Measurements from ENCODE around the gene GUCD1.

GUCD1 gene

GRCh38 chr22:24523873-24524272 lies 31.1 kb downstream of the GUCD1 start:
- DNase-seq = no peak

- DNase-seq = peak; percentile 83 to 96
Measured at GRCh38 chr22:24521791-24522245, 33.1 kb downstream of the GUCD1 start.

DNA sequence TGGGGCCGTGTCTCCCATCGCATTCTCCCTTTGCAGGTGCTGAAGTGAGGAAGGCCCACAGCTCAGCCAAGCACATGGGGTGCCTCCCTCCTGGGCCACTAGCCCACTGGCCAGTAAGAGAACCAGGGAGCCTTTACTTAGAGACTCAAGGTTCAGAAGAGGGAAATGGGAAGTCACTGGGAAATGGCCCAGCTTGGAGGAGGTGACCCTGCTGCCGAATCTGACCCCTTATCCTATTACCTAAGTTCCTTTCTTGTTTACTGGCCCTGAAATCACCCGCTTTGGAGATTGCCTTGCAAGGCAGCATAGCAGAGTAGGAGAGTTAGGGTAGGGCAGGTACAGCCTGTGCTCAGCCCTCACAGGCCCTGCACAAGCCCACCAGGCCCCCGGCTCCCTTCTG lies 35.4 kb downstream of the GUCD1 start:
- no peak for DNase-seq

GRCh38 chr22:24518771-24519485 lies 36.0 kb downstream of the GUCD1 start:
- no peak for DNase-seq

GRCh38 chr22:24518228-24518627 lies 36.7 kb downstream of the GUCD1 start:
- DNase-seq = no peak

DNA sequence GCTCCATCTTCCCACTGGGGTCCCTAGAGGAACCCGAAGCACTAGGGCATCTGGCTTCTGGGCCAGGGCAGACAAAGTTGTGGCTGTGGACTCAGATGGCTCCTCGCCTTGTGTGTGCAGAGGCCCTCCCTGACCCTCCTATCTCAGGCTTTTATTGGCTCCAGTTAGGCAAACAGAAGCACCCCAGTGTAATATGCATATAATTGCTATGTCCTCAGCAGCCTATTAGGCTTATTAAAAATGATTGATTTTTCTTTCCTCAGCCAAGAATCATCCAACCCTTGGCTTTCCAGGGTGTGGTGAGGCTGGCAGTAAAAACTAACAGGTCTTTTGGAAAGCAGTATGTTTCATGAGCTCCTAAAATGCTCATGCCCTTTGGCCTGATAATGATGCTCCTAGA lies 37.5 kb downstream of the GUCD1 start:
- no peak for DNase-seq

- no peak for DNase-seq
Measured at GRCh38 chr22:24516301-24516737, 38.6 kb downstream of the GUCD1 start.

- no peak for DNase-seq
Measured at GRCh38 chr22:24515027-24515338, 40.0 kb downstream of the GUCD1 start.

DNA sequence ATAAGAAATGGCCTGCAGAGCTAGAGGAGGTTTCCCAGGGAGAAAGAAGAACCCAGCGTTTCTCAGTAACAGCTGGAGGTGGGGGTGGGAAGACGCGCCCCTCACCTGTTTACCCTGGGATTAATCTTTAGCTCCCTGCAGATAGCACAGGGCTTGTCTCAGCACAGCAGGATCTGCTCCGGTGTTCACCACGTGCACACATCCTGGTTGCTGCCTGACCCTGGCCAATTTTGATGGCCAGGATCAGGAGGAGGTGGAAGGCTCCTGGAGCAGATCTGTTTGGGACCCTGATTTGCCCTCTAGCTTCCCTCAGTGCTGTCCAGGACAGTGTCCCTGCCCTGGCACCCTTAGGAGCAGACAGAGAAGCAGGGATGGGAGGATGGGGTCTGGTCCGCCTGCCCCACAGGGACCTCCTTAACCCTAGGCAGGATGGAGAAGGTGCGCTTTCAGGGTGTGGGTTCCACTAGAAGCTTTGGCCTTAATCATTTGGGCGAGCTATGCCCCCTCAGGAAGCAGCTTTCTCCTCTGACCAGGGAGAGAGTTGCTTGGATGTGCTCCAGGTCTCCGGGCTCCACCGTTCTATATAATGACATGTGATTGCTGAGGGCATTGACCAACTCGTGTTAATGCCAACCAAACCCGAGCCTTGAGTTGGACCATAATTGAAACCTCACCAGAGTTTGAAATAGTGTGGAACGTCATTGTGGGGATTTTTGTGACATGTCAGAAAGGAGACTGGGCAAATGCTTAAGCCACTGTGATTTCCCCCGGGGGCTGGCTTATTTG lies 40.5 kb downstream of the GUCD1 start:
- peak; percentile 27 to 87 for DNase-seq

DNA sequence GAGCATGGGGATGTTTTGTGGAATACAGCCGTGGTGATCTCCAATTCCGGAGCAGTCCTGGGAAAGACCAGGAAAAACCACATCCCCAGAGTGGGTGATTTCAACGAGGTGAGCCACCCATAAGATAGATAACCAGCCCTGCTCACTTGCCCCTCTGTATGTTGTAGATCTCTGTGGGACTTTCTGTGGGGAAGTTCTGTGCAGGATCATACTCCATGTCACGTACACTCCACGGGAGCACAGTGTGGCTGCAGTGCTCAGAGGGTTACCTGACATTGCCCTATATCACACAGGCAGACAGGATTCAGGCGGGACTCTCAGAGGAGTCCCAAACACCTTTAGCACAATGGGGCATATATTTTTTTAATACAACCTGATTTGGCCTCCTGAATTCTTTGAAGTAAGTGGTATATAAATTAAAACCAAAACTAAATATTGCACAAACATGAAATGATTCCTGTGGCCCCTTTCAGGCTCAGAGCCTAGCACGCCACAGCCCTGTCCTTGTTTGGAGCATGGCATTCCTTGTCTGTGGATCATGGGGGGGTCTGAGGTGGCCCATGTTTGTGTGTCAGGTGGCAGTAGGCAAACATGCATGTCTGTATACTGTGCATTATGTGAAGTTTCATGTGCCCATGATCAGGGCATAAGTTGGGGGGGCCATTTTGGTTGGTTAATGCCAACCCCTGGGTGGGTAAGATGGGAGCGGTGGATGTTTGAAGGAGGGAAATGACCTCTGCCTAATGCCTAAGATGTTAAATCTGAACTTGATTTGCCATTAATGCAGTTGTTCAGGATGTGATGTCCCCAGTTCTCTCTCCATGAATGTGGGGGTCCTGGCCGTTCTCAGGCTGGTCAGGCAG lies 41.3 kb downstream of the GUCD1 start:
- no peak for DNase-seq

GRCh38 chr22:24512043-24512442 lies 42.9 kb downstream of the GUCD1 start:
- DNase-seq = no peak

DNA sequence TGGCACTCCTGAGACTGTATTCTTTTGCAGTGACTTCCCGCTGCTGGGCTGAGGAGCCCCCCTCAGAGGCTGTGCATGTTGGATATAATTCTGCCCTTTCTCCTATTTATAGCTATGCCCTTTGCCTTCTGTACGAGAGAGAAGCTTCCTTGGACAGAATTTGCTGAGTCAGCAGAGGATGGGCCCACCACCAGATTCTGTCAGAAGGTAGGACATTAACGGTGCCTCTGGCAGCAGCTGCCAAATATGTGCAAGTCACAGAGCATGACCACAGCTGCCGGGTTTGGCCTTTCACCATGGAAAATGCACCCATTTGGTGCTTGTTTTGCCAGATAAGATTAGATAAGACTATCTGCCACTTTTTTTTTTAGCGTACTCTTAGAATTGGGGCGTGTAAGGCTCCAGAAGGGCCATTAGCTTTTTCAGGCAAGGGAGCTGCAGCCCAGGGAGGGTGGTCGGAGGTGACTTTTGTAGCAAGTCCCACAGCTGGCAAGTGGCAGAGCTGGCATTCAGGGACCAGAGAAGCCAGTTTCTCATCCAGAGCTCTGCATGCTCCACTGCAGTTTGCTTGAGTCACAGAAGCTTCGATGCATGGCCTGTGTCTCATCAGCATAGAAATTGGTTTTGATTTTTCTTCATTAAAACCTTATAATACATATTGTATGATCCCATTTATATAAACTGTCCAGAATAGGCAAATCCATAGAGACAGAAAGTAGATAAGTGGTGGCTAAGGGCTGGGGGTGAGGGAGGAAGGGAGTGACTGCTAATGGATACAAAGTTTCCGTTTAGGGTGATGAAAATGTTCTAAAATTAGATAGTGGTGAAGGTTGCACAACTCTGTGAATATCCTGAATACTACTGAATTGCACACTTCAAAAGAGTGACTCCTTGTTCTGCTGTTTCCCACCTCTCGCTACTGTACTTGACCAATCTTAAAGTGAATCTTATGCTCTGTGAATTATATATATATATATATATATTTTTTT lies 44.0 kb downstream of the GUCD1 start:
- no peak for DNase-seq

DNA sequence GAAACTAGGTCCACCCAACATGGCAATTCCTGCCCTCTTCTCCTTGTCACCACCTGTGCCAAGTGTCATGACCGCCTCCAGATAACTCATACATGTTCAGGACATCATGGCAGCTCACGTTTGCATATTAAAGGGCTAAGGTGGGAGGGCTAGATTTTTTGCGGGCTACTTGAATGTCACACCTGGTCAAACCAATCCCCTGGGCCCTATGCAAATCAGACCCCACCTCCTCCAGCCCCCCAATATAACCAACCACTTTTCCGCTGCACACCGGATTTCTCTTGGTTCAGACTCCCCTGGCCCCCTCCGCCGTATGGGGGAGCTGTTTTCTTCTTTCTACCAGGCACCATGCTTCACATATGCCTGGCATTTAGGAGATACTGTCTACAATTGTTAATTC lies 47.2 kb downstream of the GUCD1 start:
- DNase-seq = no peak

GRCh38 chr22:24506802-24507438 lies 48.0 kb downstream of the GUCD1 start:
- DNase-seq = peak in 1 of 2 experiments; percentile 37

DNA sequence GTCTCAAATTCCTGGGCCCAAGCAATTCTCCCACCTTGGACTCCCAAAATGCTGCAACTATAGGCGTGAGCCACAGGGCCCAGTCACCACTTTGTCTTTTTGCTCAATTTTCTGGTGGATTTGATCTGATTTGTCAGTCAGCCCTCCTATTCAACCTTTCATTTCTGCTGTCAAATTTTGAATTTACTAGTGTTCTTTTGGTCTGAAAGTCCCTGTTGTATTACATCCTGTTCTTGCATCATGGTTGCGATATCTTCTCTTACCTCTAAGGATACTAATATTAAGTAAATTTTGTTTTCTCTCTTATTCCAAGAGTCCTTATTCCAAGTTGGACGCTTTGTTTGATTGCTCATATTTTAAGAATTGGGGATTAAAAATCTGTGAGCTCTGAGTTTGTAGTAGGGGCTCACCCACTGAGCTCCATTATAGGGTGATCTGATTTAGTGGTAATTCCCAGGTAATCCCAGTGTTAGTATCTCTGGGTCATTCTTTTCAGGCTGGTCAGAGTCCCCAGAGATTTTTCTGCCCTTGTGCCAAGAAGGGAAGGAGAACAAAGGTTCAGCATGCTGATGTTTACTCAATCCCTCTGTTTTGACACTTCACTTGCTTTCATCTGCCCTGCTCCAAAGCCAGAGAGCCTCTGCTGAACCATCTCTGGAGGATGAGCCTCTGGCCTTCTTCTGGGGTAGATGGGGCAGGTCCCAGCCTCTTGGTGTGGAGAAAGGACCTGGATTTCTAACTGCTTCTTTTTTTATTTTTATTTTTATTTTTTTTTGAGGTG lies 49.8 kb downstream of the GUCD1 start:
- no peak for DNase-seq

- no peak for DNase-seq
Measured at GRCh38 chr22:24504540-24504939, 50.4 kb downstream of the GUCD1 start.

- DNase-seq = no peak
Measured at GRCh38 chr22:24503843-24504338, 51.0 kb downstream of the GUCD1 start.

GRCh38 chr22:24503137-24503842 lies 51.6 kb downstream of the GUCD1 start:
- DNase-seq = peak; percentile 42 to 77

DNA sequence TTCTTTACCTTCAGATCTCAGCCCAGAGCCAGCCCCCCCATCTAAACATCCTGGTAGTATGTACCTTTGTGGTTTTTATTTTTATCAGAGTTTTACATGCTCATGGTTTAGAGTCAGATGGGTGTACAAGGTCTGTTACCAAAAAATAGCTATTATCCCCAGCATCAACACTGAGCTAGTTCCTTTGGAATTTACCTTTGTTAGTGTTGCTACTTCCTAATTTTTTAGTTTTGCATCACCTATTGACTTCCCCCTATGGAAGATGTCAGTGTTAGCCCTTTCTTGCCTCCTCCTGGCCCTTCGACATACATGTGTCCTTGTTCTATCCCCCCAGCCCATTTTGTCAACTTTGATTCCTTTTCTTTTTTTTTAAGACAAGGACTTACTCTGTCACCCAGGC lies 52.4 kb downstream of the GUCD1 start:
- DNase-seq = no peak

- DNase-seq = no peak
Measured at GRCh38 chr22:24502034-24502433, 52.9 kb downstream of the GUCD1 start.
